IPS-18c (cell line): Measurements from ENCODE around the gene DNAJC17.

Experiments
- H3K4me3 ChIP-seq: 2 replicates; pipeline ENCODE4 v1.7.0; 2013; ENCODE audit warnings: low read depth, mild to moderate bottlenecking, low read length, moderate library complexity; ENCODE audit not compliant: insufficient read depth
- H3K9me3 ChIP-seq: one replicate; pipeline ENCODE4 v1.6.1; 2013; ENCODE audit warnings: mild to moderate bottlenecking, low read length, moderate library complexity; ENCODE audit not compliant: control insufficient read depth, insufficient read depth

DNAJC17 gene, protein sequence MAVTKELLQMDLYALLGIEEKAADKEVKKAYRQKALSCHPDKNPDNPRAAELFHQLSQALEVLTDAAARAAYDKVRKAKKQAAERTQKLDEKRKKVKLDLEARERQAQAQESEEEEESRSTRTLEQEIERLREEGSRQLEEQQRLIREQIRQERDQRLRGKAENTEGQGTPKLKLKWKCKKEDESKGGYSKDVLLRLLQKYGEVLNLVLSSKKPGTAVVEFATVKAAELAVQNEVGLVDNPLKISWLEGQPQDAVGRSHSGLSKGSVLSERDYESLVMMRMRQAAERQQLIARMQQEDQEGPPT

GRCh38 chr15:40807028-40807887 is at the start of gene DNAJC17, which contains the start of gene ZFYVE19:
TSS of gene DNAJC17 (minus strand) at chr15:40807473. CDS start at chr15:40807446, 27 bp downstream.
TSS of gene ZFYVE19 (plus strand) at chr15:40807089. CDS start at chr15:40807590, 501 bp downstream.
- Histone ChIP-seq H3K4me3 (peak within 1 kb of the TSS; percentile 86), H3K9me3 (no peaks in the 10 kb centered on the region)

DNA sequence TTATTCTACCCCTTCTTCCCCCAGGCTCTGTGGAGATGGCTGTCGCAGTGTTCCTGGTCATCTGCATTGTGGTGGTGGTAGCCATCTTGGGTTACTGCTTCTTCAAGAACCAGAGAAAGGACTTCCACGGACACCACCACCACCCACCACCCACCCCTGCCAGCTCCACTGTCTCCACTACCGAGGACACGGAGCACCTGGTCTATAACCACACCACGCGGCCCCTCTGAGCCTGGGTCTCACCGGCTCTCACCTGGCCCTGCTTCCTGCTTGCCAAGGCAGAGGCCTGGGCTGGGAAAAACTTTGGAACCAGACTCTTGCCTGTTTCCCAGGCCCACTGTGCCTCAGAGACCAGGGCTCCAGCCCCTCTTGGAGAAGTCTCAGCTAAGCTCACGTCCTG is 49.5 kb upstream of the DNAJC17 start:
- Histone ChIP-seq H3K9me3 (no peaks in the 10 kb centered on the region), H3K4me3 (no peak overlapping the region)

- no peak overlapping the region for H3K4me3 ChIP-seq
- no peaks in the 10 kb centered on the region for H3K9me3 ChIP-seq
These were observed 48.5 kb upstream of the DNAJC17 start for GRCh38 chr15:40855706-40856234.

GRCh38 chr15:40854161-40854560 is 46.9 kb upstream of the DNAJC17 start:
- Histone ChIP-seq H3K4me3 (no peak overlapping the region), H3K9me3 (no peaks in the 10 kb centered on the region)

- Histone ChIP-seq H3K9me3 (no peaks in the 10 kb centered on the region), H3K4me3 (no peak overlapping the region)
These were observed 46.1 kb upstream of the DNAJC17 start for GRCh38 chr15:40853241-40853890.

- no peaks in the 10 kb centered on the region for H3K9me3 ChIP-seq
- H3K4me3 ChIP-seq = no peak overlapping the region
These were observed 45.3 kb upstream of the DNAJC17 start for GRCh38 chr15:40852529-40852928.

DNA sequence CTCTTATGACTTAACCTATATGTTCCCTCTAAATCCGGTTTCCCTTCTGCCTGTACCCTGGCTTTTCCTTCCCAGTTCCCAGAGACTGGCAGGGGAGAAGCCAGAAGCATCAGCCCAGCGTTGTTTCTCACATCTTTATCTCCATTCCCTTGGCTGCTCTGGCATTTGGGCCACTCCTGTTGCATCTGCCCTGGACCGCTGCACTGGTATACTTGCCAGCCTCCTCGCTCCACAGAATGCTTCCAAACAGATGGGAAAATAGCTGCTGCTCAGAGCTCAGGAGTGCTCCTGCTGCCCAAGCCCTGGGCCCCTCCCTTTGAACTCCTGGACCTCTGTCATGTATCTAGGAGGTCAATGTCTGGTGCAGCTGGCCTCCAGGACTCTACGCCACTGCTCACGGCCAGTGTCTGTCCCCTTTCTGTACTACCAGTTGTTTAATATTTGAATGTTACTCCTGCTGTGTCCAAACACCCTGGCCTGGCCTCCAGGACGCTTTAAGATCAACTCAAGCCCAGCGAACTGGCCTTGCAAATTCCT is 43.4 kb upstream of the DNAJC17 start:
- Histone ChIP-seq H3K4me3 (no peak overlapping the region), H3K9me3 (no peaks in the 10 kb centered on the region)

DNA sequence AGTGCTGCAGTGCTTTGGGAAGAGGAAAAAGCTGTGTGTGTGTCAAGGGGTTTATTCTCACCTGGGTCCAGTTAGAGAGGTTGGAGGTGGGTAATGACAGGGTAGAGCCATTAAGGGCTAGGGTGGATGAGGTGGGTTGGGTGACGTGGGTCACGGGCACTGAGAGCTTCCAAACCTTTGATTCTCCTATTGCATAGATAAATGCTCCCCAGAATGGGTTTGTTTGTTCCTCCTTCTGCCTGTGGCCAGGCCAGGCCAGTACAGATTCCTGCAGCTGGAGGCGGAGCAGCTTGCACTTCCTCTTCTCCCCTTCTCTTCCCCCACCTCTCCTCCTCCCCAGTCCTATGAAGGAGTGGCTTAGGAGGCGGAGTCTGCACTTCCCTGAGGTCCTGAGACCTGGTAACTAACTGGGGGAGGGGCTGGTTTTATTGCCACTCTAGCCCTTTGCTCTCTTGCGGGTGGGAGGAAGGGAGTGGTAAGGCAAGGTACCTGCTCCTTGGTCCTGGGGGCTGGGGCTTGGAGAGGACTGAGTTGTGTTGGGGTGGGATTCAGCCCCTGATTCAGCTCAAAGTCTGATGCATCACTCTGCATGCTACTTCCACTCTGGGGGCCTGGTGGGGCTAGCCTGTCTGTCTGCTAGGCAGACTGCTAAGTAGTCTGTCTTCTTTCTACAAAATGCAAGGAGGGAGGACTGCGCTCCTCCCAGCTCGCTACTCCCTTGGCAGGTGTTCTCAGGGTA is 40.1 kb upstream of the DNAJC17 start:
- Histone ChIP-seq H3K4me3 (peak overlapping the region; percentile 31), H3K9me3 (no peaks in the 10 kb centered on the region)

GRCh38 chr15:40846841-40847222 is 39.6 kb upstream of the DNAJC17 start:
- Histone ChIP-seq H3K9me3 (no peaks in the 10 kb centered on the region), H3K4me3 (no peak overlapping the region; the same call in 1 of the 2 replicates)

DNA sequence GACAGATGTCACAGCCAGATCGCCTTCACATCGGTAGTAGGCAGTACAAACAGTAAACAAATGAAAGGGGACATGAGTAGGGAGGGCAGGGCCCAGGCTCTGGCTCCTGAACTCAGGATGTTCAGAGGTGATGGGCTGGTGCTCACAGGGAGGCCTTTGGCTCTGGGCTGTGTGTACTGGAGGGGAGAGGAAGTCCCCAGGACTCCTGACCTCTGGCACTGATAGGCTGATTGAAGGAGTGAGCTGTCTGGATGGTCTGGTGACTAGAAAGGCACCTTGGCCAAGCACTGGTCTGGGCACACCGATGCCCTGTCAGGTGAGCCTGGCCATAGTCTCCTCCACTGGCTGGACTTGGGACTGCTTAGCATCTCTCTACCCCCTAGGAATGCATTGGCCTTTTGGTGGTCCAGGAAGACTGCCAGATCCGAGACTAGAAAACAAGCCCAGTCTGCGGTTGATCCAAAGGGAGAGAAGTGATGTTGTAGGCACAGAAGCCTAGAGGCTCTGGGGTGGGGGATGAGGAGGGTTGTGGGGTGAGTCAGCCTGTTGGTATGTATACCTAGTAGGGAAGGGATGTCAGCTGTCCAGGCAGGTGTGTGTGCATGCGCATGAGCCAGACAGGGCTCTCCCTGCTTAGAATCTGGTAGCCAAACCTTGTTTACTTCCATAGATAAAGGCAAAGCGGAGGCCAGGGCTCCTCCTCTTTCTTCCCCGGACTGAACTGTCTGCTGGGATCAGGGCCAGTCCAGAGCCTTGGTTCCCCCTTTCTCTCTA is 38.4 kb upstream of the DNAJC17 start:
- no peaks in the 10 kb centered on the region for H3K9me3 ChIP-seq
- H3K4me3 ChIP-seq = peak overlapping the region; percentile 92

DNA sequence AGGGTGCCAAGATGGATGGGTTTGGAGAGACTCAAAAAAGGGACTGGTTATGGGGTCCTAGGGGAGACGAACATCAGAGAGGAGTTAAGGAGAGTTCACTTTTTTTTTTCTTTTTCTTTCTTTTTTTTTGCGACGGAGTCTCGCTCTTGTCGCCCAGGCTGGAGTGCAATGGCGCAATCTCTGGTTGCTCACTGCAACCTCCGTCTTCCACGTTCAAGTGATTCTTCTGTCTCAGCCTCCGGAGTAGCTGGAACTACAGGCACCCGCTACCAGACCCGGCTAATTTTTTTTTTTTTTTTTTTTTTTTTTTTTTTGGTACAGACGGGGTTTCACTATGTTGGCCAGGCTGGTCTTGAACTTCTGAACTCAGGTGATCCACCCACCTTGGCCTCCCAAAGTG is 37.8 kb upstream of the DNAJC17 start:
- H3K9me3 ChIP-seq = no peaks in the 10 kb centered on the region
- peak overlapping the region; percentile 92 for H3K4me3 ChIP-seq

- H3K9me3 ChIP-seq = no peaks in the 10 kb centered on the region
- peak overlapping the region; percentile 92 for H3K4me3 ChIP-seq
These were observed 37.4 kb upstream of the DNAJC17 start for GRCh38 chr15:40844696-40845030.

DNA sequence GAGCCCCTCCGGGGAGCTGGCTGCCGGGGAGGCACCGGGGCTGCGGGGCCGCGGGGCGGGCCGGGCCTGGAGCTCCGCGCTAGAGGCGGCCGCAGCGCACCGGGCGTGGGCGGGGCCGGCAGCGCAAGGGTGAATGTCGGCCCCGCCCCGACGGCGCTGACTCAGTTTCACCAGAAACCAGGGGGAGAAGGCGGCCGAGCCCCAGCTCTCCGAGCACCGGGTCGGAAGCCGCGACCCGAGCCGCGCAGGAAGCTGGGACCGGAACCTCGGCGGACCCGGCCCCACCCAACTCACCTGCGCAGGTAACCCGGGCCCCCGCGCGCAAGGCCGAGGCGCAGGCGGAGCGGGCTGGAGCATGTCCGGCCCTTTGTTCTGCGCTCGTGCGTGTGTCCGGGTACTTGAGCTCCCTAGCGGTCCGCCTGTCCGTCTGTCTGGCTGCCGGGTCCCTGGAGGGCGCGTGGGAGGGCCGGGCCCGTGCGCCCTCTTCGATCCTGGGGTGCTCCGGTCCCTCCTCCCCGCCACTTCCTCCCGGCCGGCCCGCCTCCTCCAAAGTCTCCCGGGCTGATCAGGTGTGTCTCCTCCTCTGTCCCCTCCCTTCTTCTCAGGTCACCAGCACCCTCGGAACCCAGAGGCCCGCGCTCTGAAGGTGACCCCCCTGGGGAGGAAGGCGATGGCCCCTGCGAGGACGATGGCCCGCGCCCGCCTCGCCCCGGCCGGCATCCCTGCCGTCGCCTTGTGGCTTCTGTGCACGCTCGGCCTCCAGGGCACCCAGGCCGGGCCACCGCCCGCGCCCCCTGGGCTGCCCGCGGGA is 36.8 kb upstream of the DNAJC17 start, which contains the start of gene SPINT1:
TSS of gene SPINT1 (plus strand) at position 164 of the 811 bp plus-strand sequence. CDS start at position 671, 507 bp downstream.
- H3K9me3 ChIP-seq = no peaks in the 10 kb centered on the region
- H3K4me3 ChIP-seq = peak within 1 kb of the TSS; percentile 92

GRCh38 chr15:40843261-40843884 is 36.1 kb upstream of the DNAJC17 start:
- H3K9me3 ChIP-seq = no peaks in the 10 kb centered on the region
- peak overlapping the region; percentile 92 for H3K4me3 ChIP-seq

DNA sequence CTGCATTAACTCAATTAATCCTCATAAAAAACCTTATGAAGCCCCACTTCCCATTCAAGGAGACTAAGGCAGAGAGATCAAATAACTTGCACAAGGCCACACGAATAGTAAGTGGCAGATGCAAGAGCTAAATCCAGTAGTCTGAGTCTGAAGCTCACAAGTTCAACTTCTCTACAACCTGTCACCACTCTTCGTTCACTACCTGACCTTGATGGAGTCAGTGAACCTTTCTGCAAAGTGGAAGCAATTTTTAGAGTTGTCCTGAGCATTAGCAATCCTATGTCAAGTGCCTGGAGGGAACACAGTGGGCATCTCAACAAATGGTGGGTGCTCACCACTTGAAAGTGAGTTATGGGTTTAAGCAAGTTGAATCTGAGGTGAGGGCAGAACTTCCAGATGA is 34.5 kb upstream of the DNAJC17 start:
- no peak overlapping the region for H3K4me3 ChIP-seq
- no peaks in the 10 kb centered on the region for H3K9me3 ChIP-seq
